Inferior parietal cortex (tissue), 1 donor: ENCODE data around the gene ANKRD11.

Experiments used
- DNase-seq: peaks from one replicate; pipeline ENCODE4 v3.0.0-alpha.2; 2016; ENCODE audit errors: extremely low spot score

Gene ANKRD11

GRCh38 chr16:89490439-89491237 is at the start of gene ANKRD11:
ANKRD11 (minus strand) TSS chr16:89490561; CDS start chr16:89317019, 173,542 bp downstream.
- DNase-seq: peak; percentile 99

- no peak for DNase-seq
Observed at GRCh38 chr16:89538286-89538685, 47.9 kb upstream of the ANKRD11 start.

- DNase-seq: no peak
Observed at GRCh38 chr16:89537549-89537925, 47.2 kb upstream of the ANKRD11 start.

- DNase-seq: peak; percentile 61
Observed at GRCh38 chr16:89536886-89537548, 46.7 kb upstream of the ANKRD11 start.

GRCh38 chr16:89536371-89536770 is 46.0 kb upstream of the ANKRD11 start:
- no peak for DNase-seq

- peak; percentile 20 for DNase-seq
Observed at GRCh38 chr16:89534252-89534756, 43.9 kb upstream of the ANKRD11 start.

GRCh38 chr16:89531821-89532526 is 41.6 kb upstream of the ANKRD11 start:
- DNase-seq: no peak

- DNase-seq: no peak
Observed at GRCh38 chr16:89530401-89531381, 40.3 kb upstream of the ANKRD11 start.

GRCh38 chr16:89529097-89529496 is 38.7 kb upstream of the ANKRD11 start:
- DNase-seq: no peak

GRCh38 chr16:89525146-89525913 is 35.0 kb upstream of the ANKRD11 start:
- no peak for DNase-seq

- no peak for DNase-seq
Observed at GRCh38 chr16:89523680-89524344, 33.5 kb upstream of the ANKRD11 start.

- DNase-seq: no peak
Observed at GRCh38 chr16:89522287-89522686, 31.9 kb upstream of the ANKRD11 start.

- DNase-seq: no peak
Observed at GRCh38 chr16:89519881-89520280, 29.5 kb upstream of the ANKRD11 start.

GRCh38 chr16:89517128-89517527 is 26.8 kb upstream of the ANKRD11 start:
- no peak for DNase-seq

- DNase-seq: no peak
Observed at GRCh38 chr16:89512453-89512852, 22.1 kb upstream of the ANKRD11 start.

- no peak for DNase-seq
Observed at GRCh38 chr16:89511374-89511773, 21.0 kb upstream of the ANKRD11 start.

- DNase-seq: no peak
Observed at GRCh38 chr16:89510526-89510925, 20.2 kb upstream of the ANKRD11 start.

GRCh38 chr16:89507834-89508590 is 17.7 kb upstream of the ANKRD11 start, which contains the start of gene SPG7:
SPG7 (plus strand) TSS chr16:89508403; CDS start chr16:89508418, 15 bp downstream.
- DNase-seq: peak; percentile 83
